ENCODE results near the gene KLK11. TPM values are rescaled to one million over a fixed set of nuclear protein-coding genes. Genes with fewer than 3 reads are reported as not detected.

Gene KLK11
- total and polyA plus RNA-seq, 2 of the 8 experiments (the other 6 are each of a cell fraction or from before 2014, with no cell fraction given): 0.45 TPM; not detected in 1

GRCh38 chr19:51034704-51035103 is 8.3 kb upstream of the KLK11 start, which contains the start of gene KLK12:
Gene KLK12 (minus strand): TSS chr19:51035002. CDS start chr19:51034621, 381 bp downstream.
- Histone ChIP-seq H3K27me3 (replicated peaks in 1 of 4; ENCODE audit: control insufficient read depth in 3 of 4, extremely low read depth in 1 of 4, insufficient read depth in 3 of 4, low read length in 3 of 4) (no peaks in the 10 kb centered on the region), H2BK5ac (ENCODE audit: low read depth, low read length) (0 out of 2 replicates have a peak within 1 kb of the TSS, but pooled peaks have one; percentile 44), H2BK15ac (ENCODE audit: low read length) (peak within 1 kb of the TSS; percentile 5; the same call in 1 of the 2 replicates), H3K4me1 (replicated peaks in 1 of 4; ENCODE audit: control insufficient read depth in 3 of 4, insufficient read depth in 4 of 4, low read length in 3 of 4) (peaks cover 0 to 3% (median 1%) of the 10 kb centered on the region in 4 experiments; a peak in 2 of 7 replicates), H3K23ac (ENCODE audit: insufficient read length) (no peak within 1 kb of the TSS), H4K5ac (ENCODE audit: insufficient read length, low read depth, low read length) (no peak within 1 kb of the TSS), H3K4me3 (ENCODE audit: extremely low read depth in 1 of 4, insufficient read depth in 2 of 4, low read depth in 3 of 4, low read length in 4 of 4) (no peak within 1 kb of the TSS), H3K18ac (ENCODE audit: extremely low read depth, low read length) (no peak within 1 kb of the TSS; the same call in 1 of the 2 replicates), H3K14ac (ENCODE audit: insufficient read length) (no peak within 1 kb of the TSS), H2BK120ac (replicated peaks; ENCODE audit: low read depth, low read length) (no peak within 1 kb of the TSS), H3K9me3 (ENCODE audit: insufficient read depth in 2 of 2, low read depth in 1 of 2, low read length in 1 of 2) (no peaks in the 10 kb centered on the region), H3K4ac (replicated peaks; ENCODE audit: insufficient read length, low read depth, low read length) (no peak within 1 kb of the TSS), H3K4me2 (ENCODE audit: insufficient read depth in 1 of 2, low read depth in 2 of 2, low read length in 2 of 2) (no peak within 1 kb of the TSS), H3K9ac (replicated peaks in 1 of 4; ENCODE audit: extremely low read depth in 1 of 4, low read depth in 3 of 4, low read length in 3 of 4) (no peak within 1 kb of the TSS), H3K27ac (ENCODE audit: low read depth, low read length) (no peak within 1 kb of the TSS), H2BK20ac (ENCODE audit: low read length) (peak within 1 kb of the TSS; percentile 6), H4K91ac (replicated peaks; ENCODE audit: insufficient read length, low read length) (peak within 1 kb of the TSS; percentile 79), H3K36me3 (ENCODE audit: control insufficient read depth in 2 of 4, insufficient read depth in 4 of 4, low read length in 3 of 4) (no peaks in the 10 kb centered on the region), H3K79me1 (ENCODE audit: low read depth, low read length) (no peaks in the 10 kb centered on the region; the same call in 1 of the 2 replicates), H3K23me2 (ENCODE audit: low read depth, low read length) (no peaks in the 10 kb centered on the region), H4K20me1 (replicated peaks in 1 of 2; ENCODE audit: control insufficient read depth in 1 of 2, insufficient read depth in 2 of 2, low read length in 2 of 2) (peaks cover 0 to 1% of the 10 kb centered on the region in 2 experiments), H3K56ac (replicated peaks; ENCODE audit: insufficient read length, low read depth, low read length) (no peak within 1 kb of the TSS), H3K79me2 (ENCODE audit: control insufficient read depth in 1 of 2, insufficient read depth in 2 of 2, low read length in 2 of 2) (no peaks in the 10 kb centered on the region), H4K8ac (ENCODE audit: extremely low read depth, insufficient read depth, low read length) (no peak within 1 kb of the TSS), H2AFZ (ENCODE audit: low read length) (0 out of 2 replicates have a peak within 1 kb of the TSS, but pooled peaks have one; percentile 58), H2AK5ac (ENCODE audit: low read depth, low read length) (peak within 1 kb of the TSS; percentile 98), H2BK12ac (ENCODE audit: low read depth, low read length) (peak within 1 kb of the TSS; percentile 75; the same call in 1 of the 2 replicates)
- POLR2A ChIA-PET (ENCODE audit: partially characterized antibody): no interaction called here
- DNase-seq (ENCODE audit: low read depth in 1 of 2, low spot score in 2 of 2) (no peak), FAIRE-seq (no peak)
- CTCF ChIA-PET (ENCODE audit: partially characterized antibody): interaction anchor here (0.6 to 1.4 kb wide), 4 partner anchors 9 to 230 kb away, joined by 3 to 5 read pairs (median 4); partner anchors contain the start of gene KLK11
- 77% methylated on average over 11 of the region's 11 CpGs; no CpG with 5 or more reads in 1 of the 2 experiments for WGBS, 2 experiments (ENCODE audit: extremely low coverage in 1 of 2, insufficient coverage in 1 of 2, insufficient read length in 1 of 2, insufficient replicate concordance in 2 of 2, low coverage in 1 of 2, low lambda C conversion rate in 2 of 2, missing lambda C conversion rate in 1 of 2)
- TF ChIP-seq SP4 (IDR thresholded peaks at IDR 0.05; ENCODE audit: low read length) (no peak), SIN3A (conservative IDR thresholded peaks at IDR 0.05 in 1 of 2, IDR thresholded peaks at IDR 0.05 in 1 of 2; ENCODE audit: low read depth in 1 of 2, low read length in 2 of 2) (no peak), GABPA (IDR thresholded peaks at IDR 0.05; ENCODE audit: borderline replicate concordance, insufficient read depth, low read length) (no peak), RXRA (IDR thresholded peaks at IDR 0.05; ENCODE audit: insufficient read depth, low read depth, low read length) (no peak), KDM5A (IDR thresholded peaks at IDR 0.05; ENCODE audit: low read length) (no peak), POLR2A (IDR thresholded peaks at IDR 0.05; ENCODE audit: control extremely low read depth in 1 of 2, low read depth in 2 of 2, low read length in 2 of 2) (no peak), EP300 (IDR thresholded peaks at IDR 0.05; ENCODE audit: borderline replicate concordance in 1 of 2, low read depth in 2 of 2, low read length in 2 of 2) (no peak), ATF3 (IDR thresholded peaks at IDR 0.05; ENCODE audit: insufficient read depth, low read depth, low read length) (no peak), ASH2L (IDR thresholded peaks at IDR 0.05; ENCODE audit: low read length) (no peak), CHD2 (IDR thresholded peaks at IDR 0.05; ENCODE audit: low read length) (no peak), BCL11A (IDR thresholded peaks at IDR 0.05; ENCODE audit: low read depth in 2 of 2, low read length in 2 of 2) (no peak)

Measured in H1 (cell line).